CD14-positive monocyte (primary cell): Measurements from ENCODE around the gene FHL5. TPM values are rescaled to one million over a fixed set of nuclear protein-coding genes. Genes with fewer than 3 reads are reported as not detected.

Source experiments
- DNase-seq, 3 donors: peaks; one replicate each; pipeline ENCODE4 v3.0.0-alpha.2; 2011 to 2022
- H2AFZ ChIP-seq: 2 replicates; pipeline ENCODE4 v1.6.0; 2012; ENCODE audit warnings: mild to moderate bottlenecking, low read depth, low read length, inconsistent platforms; ENCODE audit not compliant: insufficient read depth, poor library complexity, severe bottlenecking
- H3K27ac ChIP-seq, 2 donors: 1 replicate in 1 of 2; 2 replicates in 1 of 2; pipeline ENCODE4 v1.5.1; 2012 to 2013; ENCODE audit warnings: low read length in 2 of 2, control low read depth in 1 of 2, inconsistent platforms in 1 of 2, low read depth in 1 of 2, mild to moderate bottlenecking in 1 of 2
- H3K27me3 ChIP-seq, 2 donors: one replicate each; pipeline versions ENCODE4 v1.6.0 to v1.6.1; 2011 to 2013; ENCODE audit warnings: low read length in 2 of 2; ENCODE audit not compliant: control insufficient read depth in 2 of 2, insufficient read depth in 2 of 2
- H3K36me3 ChIP-seq, 2 donors: replicated peaks in 1 of 2; 1 replicate in 1 of 2; 2 replicates in 1 of 2; pipeline versions ENCODE4 v1.5.1 to v1.6.1; 2012 to 2013; ENCODE audit warnings: low read length in 2 of 2, control low read depth in 1 of 2, inconsistent platforms in 1 of 2, mild to moderate bottlenecking in 1 of 2; ENCODE audit not compliant: insufficient read depth in 2 of 2, control insufficient read depth in 1 of 2
- H3K4me1 ChIP-seq, 2 donors: 1 replicate in 1 of 2; 2 replicates in 1 of 2; pipeline versions ENCODE4 v1.5.1 to v1.6.1; 2012 to 2013; ENCODE audit warnings: low read length in 2 of 2, control low read depth in 1 of 2, inconsistent platforms in 1 of 2, mild to moderate bottlenecking in 1 of 2, moderate library complexity in 1 of 2; ENCODE audit not compliant: insufficient read depth in 2 of 2, control insufficient read depth in 1 of 2
- H3K4me2 ChIP-seq: replicated peaks from 2 replicates; pipeline ENCODE3; 2012; ENCODE audit warnings: low read length, moderate library complexity, mild to moderate bottlenecking; ENCODE audit not compliant: poor library complexity, severe bottlenecking; ENCODE audit errors: extremely low read depth
- H3K4me3 ChIP-seq, 3 experiments: fragments of 200-600 bp in 1 of 3; sonication (generic) in 1 of 3; replicated peaks in 1 of 3; 1 replicate in 2 of 3; 2 replicates in 1 of 3; pipeline ENCODE4 v1.5.1; 2011 to 2013; ENCODE audit warnings: low read length in 3 of 3, mild to moderate bottlenecking in 3 of 3, control low read depth in 2 of 3, low read depth in 2 of 3, inconsistent platforms in 1 of 3, moderate library complexity in 1 of 3
- H3K79me2 ChIP-seq: 2 replicates; pipeline ENCODE4 v1.6.0; 2012; ENCODE audit warnings: mild to moderate bottlenecking, control low read depth, inconsistent platforms, low read length, moderate library complexity; ENCODE audit not compliant: insufficient read depth
- H3K9ac ChIP-seq: 2 replicates; pipeline ENCODE4 v1.6.0; 2017; ENCODE audit warnings: low read length, mild to moderate bottlenecking; ENCODE audit not compliant: insufficient read depth, poor library complexity, severe bottlenecking
- H3K9me3 ChIP-seq, 2 donors: replicated peaks in 1 of 2; 1 replicate in 1 of 2; 2 replicates in 1 of 2; pipeline versions ENCODE4 v1.5.1 to v1.6.1; 2012 to 2013; ENCODE audit warnings: low read length in 2 of 2, control low read depth in 1 of 2; ENCODE audit not compliant: control insufficient read depth in 1 of 2, insufficient read depth in 1 of 2
- H4K20me1 ChIP-seq: 2 replicates; pipeline ENCODE4 v1.6.0; 2012; ENCODE audit warnings: mild to moderate bottlenecking, low read length, control low read depth, moderate library complexity; ENCODE audit not compliant: insufficient read depth
- H3K27ac Mint-ChIP-seq, 7 donors: one replicate each; pipeline ENCODE4 v1.8.0; 2020; ENCODE audit warnings: mild to moderate bottlenecking in 7 of 7, mixed read lengths in 7 of 7, moderate library complexity in 6 of 7, inconsistent platforms in 2 of 7
- H3K27me3 Mint-ChIP-seq, 3 donors: one replicate each; pipeline ENCODE4 v1.8.0; 2021 to 2022; ENCODE audit warnings: low read depth in 3 of 3, mild to moderate bottlenecking in 3 of 3, mixed read lengths in 3 of 3, moderate library complexity in 3 of 3, inconsistent platforms in 1 of 3
- H3K36me3 Mint-ChIP-seq, 2 donors: one replicate each; pipeline ENCODE4 v1.8.0; 2020; ENCODE audit warnings: mixed read lengths in 2 of 2, inconsistent platforms in 1 of 2, mild to moderate bottlenecking in 1 of 2
- H3K4me1 Mint-ChIP-seq: one replicate; pipeline ENCODE4 v1.8.0; 2020; ENCODE audit warnings: mild to moderate bottlenecking, mixed read lengths
- H3K4me3 Mint-ChIP-seq, 2 donors: one replicate each; pipeline ENCODE4 v1.8.0; 2020; ENCODE audit warnings: mild to moderate bottlenecking in 2 of 2, mixed read lengths in 2 of 2, moderate library complexity in 1 of 2
- H3K9me3 Mint-ChIP-seq, 7 donors: one replicate each; pipeline ENCODE4 v1.8.0; 2020 to 2022; ENCODE audit warnings: mixed read lengths in 7 of 7, mild to moderate bottlenecking in 6 of 7, moderate library complexity in 6 of 7, inconsistent platforms in 2 of 7
- CTCF ChIP-seq: fragments of 200-600 bp; IDR thresholded peaks from one replicate; pipeline ENCODE4 v1.8.0; 2022; ENCODE audit warnings: antibody characterized with exemption, mild to moderate bottlenecking
- WGBS: methylation state at CpG from one replicate; pipeline ENCODE4 v1.1.5; 2013; ENCODE audit warnings: missing lambda C conversion rate; ENCODE audit not compliant: insufficient coverage; 5-methylcytosine and 5-hydroxymethylcytosine counted together
- intact Hi-C, 2 donors: fragments of 100-400 bp; cut with micrococcal nuclease; formaldehyde crosslinking; loops; one replicate each; pipeline versions ENCODE4 v1.15.0 to v1.15.1; 2023
- polyA plus RNA-seq, 3 donors: library from polyadenylated mRNA; depleted of rRNA in 1 of 3; unstranded in 2 of 3; stranded (reverse) in 1 of 3; fragments of 300-500 nt in 2 of 3; fragments of >200 nt in 1 of 3; fragmentation: Illumina TruSeq in 2 of 3; gene quantifications; 1 replicate in 2 of 3; 2 replicates in 1 of 3; pipeline ENCODE4 v1.2.3, GENCODE V29; 2012 to 2021

FHL5 gene
- polyA plus RNA-seq, 3 donors, result not detected

GRCh38 chr6:96532399-96532798, 30.5 kb upstream of the FHL5 start:
- H3K36me3 Mint-ChIP-seq, result peaks cover 63 to 69% of the 10 kb centered on the region in 2 donors
- Histone ChIP-seq H3K4me2 (no peak overlapping the region), H2AFZ (no peak overlapping the region), H3K27ac (no peak overlapping the region), H3K9me3 (no peaks in the 10 kb centered on the region), H3K4me3 (no peak overlapping the region), H3K79me2 (no peaks in the 10 kb centered on the region), H3K27me3 (no peaks in the 10 kb centered on the region), H3K4me1 (no peaks in the 10 kb centered on the region), H4K20me1 (no peaks in the 10 kb centered on the region), H3K36me3 (peaks cover 76 to 82% of the 10 kb centered on the region in 2 donors), H3K9ac (no peak overlapping the region)
- intact Hi-C loops, result no loop called here
- TF ChIP-seq CTCF, result no peak
- no peaks in the 10 kb centered on the region for H3K27me3 Mint-ChIP-seq
- WGBS, result 0% methylated on average over 1 of the region's 1 CpG
- DNase-seq, result no peak
- H3K27ac Mint-ChIP-seq, result no peak overlapping the region
- H3K4me3 Mint-ChIP-seq, result no peak overlapping the region
- peaks cover 4% of the 10 kb centered on the region for H3K4me1 Mint-ChIP-seq
- no peaks in the 10 kb centered on the region for H3K9me3 Mint-ChIP-seq

- H3K27me3 ChIP-seq, result no peaks in the 10 kb centered on the region
- no peak overlapping the region for H3K4me3 ChIP-seq
- H3K79me2 ChIP-seq, result no peaks in the 10 kb centered on the region
- no peaks in the 10 kb centered on the region for H4K20me1 ChIP-seq
- Mint-ChIP-seq H3K4me1 (no peaks in the 10 kb centered on the region), H3K27me3 (no peaks in the 10 kb centered on the region), H3K36me3 (peaks cover 52 to 57% of the 10 kb centered on the region in 2 donors), H3K27ac (no peak overlapping the region), H3K9me3 (no peaks in the 10 kb centered on the region), H3K4me3 (no peak overlapping the region)
- no peaks in the 10 kb centered on the region for H3K9me3 ChIP-seq
- no peaks in the 10 kb centered on the region for H3K4me1 ChIP-seq
- no peak overlapping the region for H3K27ac ChIP-seq
- TF ChIP-seq CTCF, result no peak
- H3K36me3 ChIP-seq, result peaks cover 72 to 78% of the 10 kb centered on the region in 2 donors
- no peak overlapping the region for H3K4me2 ChIP-seq
- DNase-seq, result no peak
- H3K9ac ChIP-seq, result no peak overlapping the region
- 95% methylated on average over 2 of the region's 5 CpGs for WGBS
- no peak overlapping the region for H2AFZ ChIP-seq
- intact Hi-C loops, result no loop called here
Measured at GRCh38 chr6:96537726-96538125, 25.2 kb upstream of the FHL5 start.
